GM12878 (cell line): Measurements from ENCODE around the gene PATL2. TPM values are rescaled to one million over a fixed set of nuclear protein-coding genes. Genes with fewer than 3 reads are reported as not detected.
"Not testable (repeated sequence)": the region's sequence is repeated elsewhere in the genome, so short reads cannot be mapped to it uniquely, and the experiment has no call there.

Experiments
- ATAC-seq: fragments of 200-7000 bp; cut with Tn5 transposase; 3 replicates; pipeline ENCODE4 v1.9.1; 2020; ENCODE audit warnings: mild to moderate bottlenecking, moderate library complexity
- BruUV-seq: library from RNA; stranded (reverse); fragments of 400-500 nt; replicated peaks from 2 replicates; lab custom pipeline; 2021; lab: Mats Ljungman, UMichigan
- CTCF ChIA-PET: fragments of 300-600 bp; sonication (Branson Sonifier 250); formaldehyde crosslinking; extraction: SDS; loops from one replicate; lab custom pipeline; 2021; ENCODE audit warnings: inconsistent platforms; lab: Yijun Ruan, JAX
- POLR2A ChIA-PET: fragments of 350-600 bp; formaldehyde crosslinking; extraction: SDS; loops from one replicate; lab custom pipeline; 2021; ENCODE audit warnings: inconsistent platforms; lab: Charles Lee
- RAD21 ChIA-PET: fragments of 300-600 bp; sonication (Branson Sonifier 250); formaldehyde crosslinking; loops from one replicate; lab custom pipeline; 2023; ENCODE audit warnings: antibody characterized with exemption; ENCODE audit not compliant: unreplicated experiment; lab: Charles Lee
- SMC1A ChIA-PET: fragments of 300-600 bp; sonication (Branson Sonifier 250); formaldehyde crosslinking; loops from one replicate; lab custom pipeline; 2023; ENCODE audit not compliant: unreplicated experiment, uncharacterized antibody; lab: Charles Lee
- DNase-seq: peaks from one replicate; pipeline ENCODE4 v3.0.0-alpha.2; 2011; ENCODE audit warnings: low read depth, low spot score
- FAIRE-seq: peaks from 3 replicates; lab custom pipeline; 2011; peaks lifted over from hg19 to GRCh38; lab: Jason Lieb, UNC
- H2AFZ ChIP-seq: 2 replicates; pipeline ENCODE4 v1.6.0; 2011; ENCODE audit warnings: low read depth, low read length, control low read depth; ENCODE audit not compliant: control insufficient read depth
- H3K27ac ChIP-seq: 2 replicates; pipeline ENCODE4 v1.5.1; 2011; ENCODE audit warnings: control low read depth; ENCODE audit not compliant: control insufficient read depth, insufficient read depth
- H3K27me3 ChIP-seq, 2 experiments: replicated peaks in 1 of 2; 2 replicates each; pipeline versions ENCODE4 v1.6.0 to v1.6.1; 2011; ENCODE audit warnings: low read length in 1 of 2; ENCODE audit not compliant: control insufficient read depth in 2 of 2, insufficient read depth in 2 of 2
- H3K36me3 ChIP-seq, 2 experiments: 2 replicates each; pipeline ENCODE4 v1.5.1; 2011; ENCODE audit warnings: low read length in 1 of 2; ENCODE audit not compliant: control insufficient read depth in 2 of 2, insufficient read depth in 2 of 2
- H3K4me1 ChIP-seq: 2 replicates; pipeline ENCODE4 v1.6.1; 2011; ENCODE audit warnings: mild to moderate bottlenecking, low read length, moderate library complexity, mixed read lengths; ENCODE audit not compliant: control insufficient read depth, insufficient read depth
- H3K4me2 ChIP-seq: 2 replicates; pipeline ENCODE4 v1.6.0; 2011; ENCODE audit warnings: control low read depth; ENCODE audit not compliant: control insufficient read depth, insufficient read depth
- H3K4me3 ChIP-seq: fragments of 200-600 bp; sonication (generic); 2 replicates; pipeline ENCODE4 v1.5.1; 2016
- H3K79me2 ChIP-seq: 2 replicates; pipeline ENCODE4 v1.6.0; 2011; ENCODE audit warnings: low read length; ENCODE audit not compliant: control insufficient read depth, insufficient read depth
- H3K9ac ChIP-seq: 2 replicates; pipeline ENCODE4 v1.8.0; 2011; ENCODE audit warnings: low read length, control low read depth, mixed read lengths; ENCODE audit not compliant: control insufficient read depth, insufficient read depth
- H3K9me3 ChIP-seq: replicated peaks from 3 replicates; pipeline ENCODE4 v1.5.1; 2011; ENCODE audit warnings: mild to moderate bottlenecking, low read length; ENCODE audit not compliant: control insufficient read depth, insufficient read depth
- H4K20me1 ChIP-seq: 2 replicates; pipeline ENCODE4 v1.6.0; 2011; ENCODE audit not compliant: control insufficient read depth, insufficient read depth
- WGBS: methylation state at CpG from one replicate; pipeline ENCODE4 v1.1.6; 2016; ENCODE audit warnings: low lambda C conversion rate; ENCODE audit not compliant: insufficient replicate concordance, insufficient coverage; ENCODE audit errors: missing lambda C conversion rate; 5-methylcytosine and 5-hydroxymethylcytosine counted together
- in situ Hi-C: fragments of 300-500 bp; cut with MboI; formaldehyde crosslinking; loops from 9 replicates; pipeline ENCODE4 v1.14.3; 2018; ENCODE audit warnings: mixed read lengths
- intact Hi-C: fragments of 100-400 bp; cut with micrococcal nuclease; formaldehyde crosslinking; loops from one replicate; pipeline ENCODE4 v1.14.2; 2022; ENCODE audit not compliant: unreplicated experiment
- polyA plus RNA-seq, 11 experiments: library from polyadenylated mRNA; depleted of rRNA in 4 of 11; unstranded in 6 of 11; stranded (reverse) in 5 of 11; fragments of >200 nt; fragmentation: Nextera tagmentation in 4 of 11; fragmentation: Illumina TruSeq in 1 of 11; extraction: Ambion mirVana in 4 of 11; extraction: Trizol in 1 of 11; gene quantifications; 1 replicate in 1 of 11; 2 replicates in 10 of 11; pipeline versions ENCODE4 v1.2.1 to v1.2.3, GENCODE V29; 2011 to 2016; ENCODE audit warnings: inconsistent platforms in 2 of 11, missing spikeins in 2 of 11, low read depth in 1 of 11
- total RNA-seq, 4 experiments: library from RNA; depleted of rRNA in 3 of 4; stranded (reverse); fragments of >200 nt in 3 of 4; fragmentation: Illumina TruSeq in 1 of 4; extraction: Trizol in 1 of 4; gene quantifications; 2 replicates each; pipeline versions ENCODE4 v1.2.1 to v1.2.3, GENCODE V29; 2013 to 2021

The PATL2 gene
- total and polyA plus RNA-seq, 10 of the 15 experiments (the other 5 are each of a cell fraction or from before 2014, with no cell fraction given) = 4.2 to 16.2 (median 12.1) TPM

GRCh38 chr15:44690245-44690644 is 20.9 kb downstream of the PATL2 start:
- in situ Hi-C loops, FAIRE-seq, RAD21 ChIA-PET, H3K9ac ChIP-seq, H3K4me3 ChIP-seq, H3K4me2 ChIP-seq, H3K4me1 ChIP-seq, H3K36me3 ChIP-seq, ATAC-seq, H2AFZ ChIP-seq, H4K20me1 ChIP-seq, BruUV-seq, intact Hi-C loops, H3K27ac ChIP-seq, H3K79me2 ChIP-seq, DNase-seq, H3K27me3 ChIP-seq, H3K9me3 ChIP-seq: not testable (repeated sequence)
- CTCF ChIA-PET = interaction anchor here (1.1 to 2.5 kb wide), 3 partner anchors 8 to 20 kb away, joined by 4 to 12 read pairs (median 4); partner anchors contain the start of genes B2M and PATL2
- WGBS = 0% methylated on average over 1 of the region's 1 CpG
- SMC1A ChIA-PET = interaction anchor here (0.7 to 1.0 kb wide), 2 partner anchors 27 to 47 kb away, joined by 3 read pairs; partner anchors contain the start of gene SPG11
- POLR2A ChIA-PET = interaction anchor here (0.6 kb wide), 1 partner anchor 460 kb away, joined by 3 read pairs; no protein-coding TSS in a partner anchor

DNA sequence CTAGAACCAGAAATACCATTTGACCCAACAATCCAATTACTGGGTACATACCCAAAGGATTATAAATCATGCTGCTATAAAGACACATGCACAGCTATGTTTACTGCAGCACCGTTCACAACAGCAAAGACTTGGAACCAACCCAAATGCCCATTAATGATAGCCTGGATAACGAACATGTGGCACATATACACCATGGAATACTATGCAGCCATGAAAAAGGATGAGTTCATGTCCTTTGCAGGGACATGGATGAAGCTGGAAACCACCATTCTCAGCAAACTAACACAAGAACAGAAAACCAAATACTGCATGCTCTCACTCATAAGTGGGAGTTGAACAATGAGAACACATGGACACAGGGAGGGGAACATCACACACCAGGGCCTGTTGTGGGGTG is 21.8 kb downstream of the PATL2 start:
- H3K4me1 ChIP-seq, DNase-seq, POLR2A ChIA-PET, H4K20me1 ChIP-seq, H3K9me3 ChIP-seq, BruUV-seq, H3K27ac ChIP-seq, ATAC-seq, in situ Hi-C loops, H3K9ac ChIP-seq, SMC1A ChIA-PET, FAIRE-seq, H3K4me2 ChIP-seq, H3K27me3 ChIP-seq, intact Hi-C loops, H3K79me2 ChIP-seq, RAD21 ChIA-PET, H3K4me3 ChIP-seq, H2AFZ ChIP-seq, H3K36me3 ChIP-seq: not testable (repeated sequence)
- CTCF ChIA-PET = interaction anchor here (1.6 kb wide), 1 partner anchor 9 kb away, joined by 4 read pairs; no protein-coding TSS in a partner anchor
- 92% methylated on average over 2 of the region's 2 CpGs for WGBS
